Uterus (tissue), 2 donors: ENCODE data around the gene NHS.

Experiments
- POLR2A ChIP-seq, 2 donors: fragments of 450-650 bp; IDR thresholded peaks; one replicate each; pipeline ENCODE4 v1.6.1; 2016; ENCODE audit warnings: antibody characterized with exemption in 2 of 2, mild to moderate bottlenecking in 1 of 2, moderate library complexity in 1 of 2
- TF ChIP-seq, protein P1 (sequence below), 4 experiments: fragments of 200-600 bp in 2 of 4; fragments of 450-650 bp in 2 of 4; sonication (generic) in 2 of 4; IDR thresholded peaks; one replicate each; pipeline ENCODE4 v1.5.1; 2016 to 2019; ENCODE audit warnings: antibody characterized with exemption in 4 of 4, mild to moderate bottlenecking in 2 of 4, moderate library complexity in 1 of 4

DNA sequence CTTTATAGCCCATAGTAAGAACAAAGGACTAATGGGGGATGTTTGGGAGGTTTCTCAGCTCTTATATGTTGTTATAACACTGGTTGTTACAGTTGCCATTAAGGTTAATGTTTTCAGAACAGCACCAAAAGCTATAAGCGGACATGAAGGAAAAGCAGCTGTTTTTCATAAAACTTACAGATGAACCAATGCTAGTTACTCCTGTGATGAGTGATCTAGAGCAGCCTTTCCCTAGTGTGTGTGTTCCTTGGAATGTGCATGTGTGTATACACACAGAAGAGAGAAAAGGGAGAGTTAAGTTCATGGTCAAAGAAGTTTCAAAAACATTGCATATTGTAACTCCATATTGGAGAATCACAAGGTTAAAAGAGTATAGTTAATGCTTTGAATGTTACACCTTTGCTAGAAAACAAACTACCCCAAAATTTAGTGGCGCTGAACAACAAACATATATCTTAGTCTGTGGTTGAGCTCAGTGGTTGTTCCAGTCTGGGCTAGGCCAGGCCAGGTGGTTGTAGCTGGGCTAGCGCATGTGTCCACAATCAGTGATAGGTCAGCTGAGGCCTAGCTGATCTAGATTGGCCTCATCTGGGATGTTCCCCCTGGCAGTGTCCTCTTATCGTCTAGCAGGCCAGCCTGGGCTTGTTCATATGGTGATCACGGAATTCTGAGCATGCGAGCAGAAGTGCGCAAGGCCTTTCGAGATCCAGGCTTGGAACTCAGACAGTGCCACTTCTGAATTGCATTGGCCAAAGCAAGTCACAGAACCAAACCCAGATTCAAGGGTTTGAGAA is 151.0 kb downstream of the NHS start:
- TF ChIP-seq, protein P1, sequence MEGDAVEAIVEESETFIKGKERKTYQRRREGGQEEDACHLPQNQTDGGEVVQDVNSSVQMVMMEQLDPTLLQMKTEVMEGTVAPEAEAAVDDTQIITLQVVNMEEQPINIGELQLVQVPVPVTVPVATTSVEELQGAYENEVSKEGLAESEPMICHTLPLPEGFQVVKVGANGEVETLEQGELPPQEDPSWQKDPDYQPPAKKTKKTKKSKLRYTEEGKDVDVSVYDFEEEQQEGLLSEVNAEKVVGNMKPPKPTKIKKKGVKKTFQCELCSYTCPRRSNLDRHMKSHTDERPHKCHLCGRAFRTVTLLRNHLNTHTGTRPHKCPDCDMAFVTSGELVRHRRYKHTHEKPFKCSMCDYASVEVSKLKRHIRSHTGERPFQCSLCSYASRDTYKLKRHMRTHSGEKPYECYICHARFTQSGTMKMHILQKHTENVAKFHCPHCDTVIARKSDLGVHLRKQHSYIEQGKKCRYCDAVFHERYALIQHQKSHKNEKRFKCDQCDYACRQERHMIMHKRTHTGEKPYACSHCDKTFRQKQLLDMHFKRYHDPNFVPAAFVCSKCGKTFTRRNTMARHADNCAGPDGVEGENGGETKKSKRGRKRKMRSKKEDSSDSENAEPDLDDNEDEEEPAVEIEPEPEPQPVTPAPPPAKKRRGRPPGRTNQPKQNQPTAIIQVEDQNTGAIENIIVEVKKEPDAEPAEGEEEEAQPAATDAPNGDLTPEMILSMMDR (IDR thresholded peaks at IDR 0.05) = no peak
- TF ChIP-seq POLR2A (IDR thresholded peaks at IDR 0.05) = no peak
